Panc1 (cell line): ENCODE measurements around the gene AHNAK.

Source experiments
- POLR2AphosphoS5 ChIP-seq: IDR thresholded peaks from 2 replicates; pipeline ENCODE4 v1.6.1; 2012; ENCODE audit warnings: mild to moderate bottlenecking, low read depth, low read length, moderate library complexity
- TCF7L2 ChIP-seq: IDR thresholded peaks from 2 replicates; pipeline ENCODE4 v1.6.1; 2011; ENCODE audit warnings: mild to moderate bottlenecking, low read depth, low read length, inconsistent platforms
- TF ChIP-seq, protein P1 (sequence below): fragments of 450-650 bp; IDR thresholded peaks from 2 replicates; pipeline ENCODE4 v1.5.1; 2017; ENCODE audit warnings: mild to moderate bottlenecking
- TF ChIP-seq, protein P2 (sequence below), 2 experiments: IDR thresholded peaks; 2 replicates each; pipeline ENCODE4 v1.6.1; 2011 to 2012; ENCODE audit warnings: low read depth in 2 of 2, control low read depth in 1 of 2, low read length in 1 of 2, mild to moderate bottlenecking in 1 of 2, moderate library complexity in 1 of 2; ENCODE audit not compliant: insufficient read depth in 1 of 2

DNA sequence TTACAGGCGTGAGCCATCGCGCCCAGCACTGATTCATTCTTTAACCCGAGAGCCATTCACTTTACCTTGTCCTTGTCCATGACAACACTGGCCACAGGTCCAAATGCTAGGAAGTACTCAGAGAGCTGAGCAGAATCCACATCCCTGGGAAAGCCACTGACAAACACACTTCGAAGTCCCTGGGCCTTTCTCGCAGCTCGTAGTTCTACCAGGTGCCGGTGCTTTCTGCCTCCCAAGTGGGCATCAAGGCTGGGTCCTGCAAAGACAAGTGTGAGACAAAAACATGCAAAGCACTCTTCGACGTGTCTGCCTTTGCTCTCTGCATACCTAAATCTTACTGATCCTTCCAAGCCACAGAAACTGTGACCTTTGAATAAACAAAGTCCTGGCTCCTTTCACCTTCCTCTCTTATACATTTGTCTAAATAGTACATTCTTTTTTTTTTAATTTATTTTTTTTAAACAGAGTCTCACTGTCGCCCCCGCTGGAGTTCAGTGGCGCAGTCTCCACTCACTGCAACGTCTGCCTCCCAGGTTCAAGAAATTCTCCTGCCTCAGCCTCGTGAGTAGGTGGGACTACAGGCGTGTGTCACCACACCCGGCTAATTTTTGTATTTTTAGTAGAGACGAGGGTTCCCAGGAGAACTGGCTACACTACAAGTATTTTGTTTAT is 42.5 kb upstream of the AHNAK start:
- TF ChIP-seq, protein P1, sequence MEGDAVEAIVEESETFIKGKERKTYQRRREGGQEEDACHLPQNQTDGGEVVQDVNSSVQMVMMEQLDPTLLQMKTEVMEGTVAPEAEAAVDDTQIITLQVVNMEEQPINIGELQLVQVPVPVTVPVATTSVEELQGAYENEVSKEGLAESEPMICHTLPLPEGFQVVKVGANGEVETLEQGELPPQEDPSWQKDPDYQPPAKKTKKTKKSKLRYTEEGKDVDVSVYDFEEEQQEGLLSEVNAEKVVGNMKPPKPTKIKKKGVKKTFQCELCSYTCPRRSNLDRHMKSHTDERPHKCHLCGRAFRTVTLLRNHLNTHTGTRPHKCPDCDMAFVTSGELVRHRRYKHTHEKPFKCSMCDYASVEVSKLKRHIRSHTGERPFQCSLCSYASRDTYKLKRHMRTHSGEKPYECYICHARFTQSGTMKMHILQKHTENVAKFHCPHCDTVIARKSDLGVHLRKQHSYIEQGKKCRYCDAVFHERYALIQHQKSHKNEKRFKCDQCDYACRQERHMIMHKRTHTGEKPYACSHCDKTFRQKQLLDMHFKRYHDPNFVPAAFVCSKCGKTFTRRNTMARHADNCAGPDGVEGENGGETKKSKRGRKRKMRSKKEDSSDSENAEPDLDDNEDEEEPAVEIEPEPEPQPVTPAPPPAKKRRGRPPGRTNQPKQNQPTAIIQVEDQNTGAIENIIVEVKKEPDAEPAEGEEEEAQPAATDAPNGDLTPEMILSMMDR = peak; percentile 75
- TF ChIP-seq, protein P2, sequence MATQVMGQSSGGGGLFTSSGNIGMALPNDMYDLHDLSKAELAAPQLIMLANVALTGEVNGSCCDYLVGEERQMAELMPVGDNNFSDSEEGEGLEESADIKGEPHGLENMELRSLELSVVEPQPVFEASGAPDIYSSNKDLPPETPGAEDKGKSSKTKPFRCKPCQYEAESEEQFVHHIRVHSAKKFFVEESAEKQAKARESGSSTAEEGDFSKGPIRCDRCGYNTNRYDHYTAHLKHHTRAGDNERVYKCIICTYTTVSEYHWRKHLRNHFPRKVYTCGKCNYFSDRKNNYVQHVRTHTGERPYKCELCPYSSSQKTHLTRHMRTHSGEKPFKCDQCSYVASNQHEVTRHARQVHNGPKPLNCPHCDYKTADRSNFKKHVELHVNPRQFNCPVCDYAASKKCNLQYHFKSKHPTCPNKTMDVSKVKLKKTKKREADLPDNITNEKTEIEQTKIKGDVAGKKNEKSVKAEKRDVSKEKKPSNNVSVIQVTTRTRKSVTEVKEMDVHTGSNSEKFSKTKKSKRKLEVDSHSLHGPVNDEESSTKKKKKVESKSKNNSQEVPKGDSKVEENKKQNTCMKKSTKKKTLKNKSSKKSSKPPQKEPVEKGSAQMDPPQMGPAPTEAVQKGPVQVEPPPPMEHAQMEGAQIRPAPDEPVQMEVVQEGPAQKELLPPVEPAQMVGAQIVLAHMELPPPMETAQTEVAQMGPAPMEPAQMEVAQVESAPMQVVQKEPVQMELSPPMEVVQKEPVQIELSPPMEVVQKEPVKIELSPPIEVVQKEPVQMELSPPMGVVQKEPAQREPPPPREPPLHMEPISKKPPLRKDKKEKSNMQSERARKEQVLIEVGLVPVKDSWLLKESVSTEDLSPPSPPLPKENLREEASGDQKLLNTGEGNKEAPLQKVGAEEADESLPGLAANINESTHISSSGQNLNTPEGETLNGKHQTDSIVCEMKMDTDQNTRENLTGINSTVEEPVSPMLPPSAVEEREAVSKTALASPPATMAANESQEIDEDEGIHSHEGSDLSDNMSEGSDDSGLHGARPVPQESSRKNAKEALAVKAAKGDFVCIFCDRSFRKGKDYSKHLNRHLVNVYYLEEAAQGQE (IDR thresholded peaks at IDR 0.05; ENCODE audit: insufficient read depth in 1 of 2, low read depth in 2 of 2, low read length in 1 of 2) = no peak
- TF ChIP-seq POLR2AphosphoS5 = no peak
- no peak for TF ChIP-seq TCF7L2
